Mucosa of descending colon (tissue), 3 donors: Measurements from ENCODE around the gene DLG2. TPM values are rescaled to one million over a fixed set of nuclear protein-coding genes. Genes with fewer than 3 reads are reported as not detected.

Experiments
- ATAC-seq: fragments of 200-7000 bp; cut with Tn5 transposase; one replicate; pipeline ENCODE4 v1.9.1; 2020; ENCODE audit warnings: mild to moderate bottlenecking, moderate library complexity
- DNase-seq, 3 donors: peaks; one replicate each; pipeline ENCODE4 v3.0.0-alpha.2; 2020
- H3K36me3 ChIP-seq: fragments of 200-600 bp; one replicate; pipeline ENCODE4 v1.8.0; 2021; ENCODE audit warnings: low read depth, mild to moderate bottlenecking
- H3K4me1 ChIP-seq: fragments of 200-600 bp; one replicate; pipeline ENCODE4 v1.8.0; 2021; ENCODE audit warnings: low read depth, mild to moderate bottlenecking
- H3K4me3 ChIP-seq: fragments of 200-600 bp; one replicate; pipeline ENCODE4 v1.8.0; 2021; ENCODE audit warnings: mild to moderate bottlenecking
- H3K9me3 ChIP-seq: fragments of 200-600 bp; one replicate; pipeline ENCODE4 v1.8.0; 2021; ENCODE audit warnings: mild to moderate bottlenecking
- CTCF ChIP-seq: fragments of 200-600 bp; IDR thresholded peaks from one replicate; pipeline ENCODE4 v1.8.0; 2022; ENCODE audit warnings: antibody characterized with exemption, mild to moderate bottlenecking
- intact Hi-C, 2 donors: fragments of 100-400 bp; cut with DNase I in 1 of 2; cut with micrococcal nuclease in 1 of 2; formaldehyde crosslinking; loops; one replicate each; pipeline versions ENCODE4 v1.11.0 to v1.11.1; 2022; cut with DNase I, micrococcal nuclease
- total RNA-seq, 3 donors: library from RNA; stranded (reverse); fragmentation: NEBNext Ultra II Directional in 2 of 3; extraction: Animal tissue kit (Norgen Biotek cat#: 25700) in 2 of 3; gene quantifications; one replicate each; pipeline versions ENCODE4 v1.2.1 to v1.2.4, GENCODE V29; 2021 to 2023
- donor health status: DM: no; HTN: no; CAD: no; lungs with moderate emphysema.
- donor health status: DM: no; HTN: no; CAD: no.
- donor health status: DM: no; HTN: yes; CAD: no.

DLG2 gene
- total RNA-seq, 3 donors from 2014 or later, result 2.1 to 11.1 (median 2.4) TPM

- ATAC-seq (no peak), DNase-seq (no peak)
- H3K9me3 ChIP-seq, result no peaks in the 10 kb centered on the region
- intact Hi-C loops, result no loop called here
- no peaks in the 10 kb centered on the region for H3K4me1 ChIP-seq
- no peaks in the 10 kb centered on the region for H3K36me3 ChIP-seq
- no peak for TF ChIP-seq CTCF
- no peak overlapping the region for H3K4me3 ChIP-seq
Measured at GRCh38 chr11:85603220-85603619, 23.9 kb downstream of the DLG2 start.

- Histone ChIP-seq H3K9me3 (no peaks in the 10 kb centered on the region), H3K36me3 (no peaks in the 10 kb centered on the region), H3K4me3 (no peak overlapping the region), H3K4me1 (no peaks in the 10 kb centered on the region)
- no peak for DNase-seq
- no peak for ATAC-seq
- intact Hi-C loops, result no loop called here
- no peak for TF ChIP-seq CTCF
Measured at GRCh38 chr11:85602526-85603213, 24.5 kb downstream of the DLG2 start.

GRCh38 chr11:85599083-85599482, 28.1 kb downstream of the DLG2 start:
- no peak for DNase-seq
- intact Hi-C loops, result no loop called here
- no peak for ATAC-seq
- H3K4me3 ChIP-seq, result no peak overlapping the region
- H3K36me3 ChIP-seq, result no peaks in the 10 kb centered on the region
- H3K4me1 ChIP-seq, result no peaks in the 10 kb centered on the region
- no peaks in the 10 kb centered on the region for H3K9me3 ChIP-seq
- TF ChIP-seq CTCF, result no peak

GRCh38 chr11:85596886-85597285, 30.3 kb downstream of the DLG2 start:
- no peak for TF ChIP-seq CTCF
- Histone ChIP-seq H3K36me3 (no peaks in the 10 kb centered on the region), H3K4me3 (no peak overlapping the region), H3K4me1 (no peaks in the 10 kb centered on the region), H3K9me3 (no peaks in the 10 kb centered on the region)
- DNase-seq (no peak), ATAC-seq (no peak)
- intact Hi-C loops, result no loop called here

GRCh38 chr11:85595285-85595884, 31.8 kb downstream of the DLG2 start:
- no peaks in the 10 kb centered on the region for H3K36me3 ChIP-seq
- no peak for ATAC-seq
- no peaks in the 10 kb centered on the region for H3K9me3 ChIP-seq
- no peak for TF ChIP-seq CTCF
- H3K4me1 ChIP-seq, result no peaks in the 10 kb centered on the region
- DNase-seq, result no peak
- intact Hi-C loops, result no loop called here
- H3K4me3 ChIP-seq, result no peak overlapping the region
